RWPE1 (cell line): ENCODE data around the gene HRAS.

Experiments
- CTCF ChIA-PET: fragments of 350-600 bp; sonication (Branson Sonifier 250); formaldehyde crosslinking; extraction: SDS; loops from one replicate; lab custom pipeline; 2021; lab: Yijun Ruan, JAX
- POLR2A ChIA-PET: fragments of 400-600 bp; formaldehyde crosslinking; extraction: SDS; loops from one replicate; lab custom pipeline; 2020; ENCODE audit warnings: antibody characterized with exemption; ENCODE audit not compliant: low non-redundant PET; lab: Yijun Ruan, JAX
- DNase-seq: peaks from one replicate; pipeline ENCODE4 v3.0.0; 2012; ENCODE audit warnings: low spot score
- H3K27ac ChIP-seq: fragments of 450-650 bp; 2 replicates; pipeline ENCODE4 v1.5.1; 2017
- CTCF ChIP-seq: fragments of 450-650 bp; conservative IDR thresholded peaks from 2 replicates; pipeline ENCODE4 v1.5.1; 2017; ENCODE audit warnings: low read depth, mild to moderate bottlenecking

Gene HRAS

GRCh38 chr11:506995-507726 lies 28.2 kb downstream of the HRAS start, which contains the start of gene RNH1:
RNH1 (minus strand) TSS chr11:507242; CDS start chr11:502162, 5,080 bp downstream.
- H3K27ac ChIP-seq, result peak within 1 kb of the TSS; percentile 98
- CTCF ChIA-PET, result interaction anchor here (0.8 to 1.0 kb wide), 3 partner anchors 8 to 57 kb away, joined by 3 to 4 read pairs (median 3); no protein-coding TSS in a partner anchor
- TF ChIP-seq CTCF, result no peak
- DNase-seq, result peak; percentile 94
- POLR2A ChIA-PET, result interaction anchor here (0.6 to 1.3 kb wide), 3 partner anchors 8 to 63 kb away, joined by 4 to 7 read pairs (median 6); no protein-coding TSS in a partner anchor

GRCh38 chr11:506238-506994 lies 29.0 kb downstream of the HRAS start:
- CTCF ChIA-PET, result interaction anchor here (0.8 to 1.0 kb wide), 3 partner anchors 9 to 56 kb away, joined by 3 to 4 read pairs (median 3); no protein-coding TSS in a partner anchor
- H3K27ac ChIP-seq, result peak overlapping the region; percentile 98
- POLR2A ChIA-PET, result interaction anchor here (0.6 to 1.3 kb wide), 3 partner anchors 9 to 64 kb away, joined by 4 to 7 read pairs (median 6); no protein-coding TSS in a partner anchor
- no peak for TF ChIP-seq CTCF
- DNase-seq, result peak; percentile 93

- ChIA-PET CTCF (interaction anchor here (0.7 to 1.6 kb wide), 3 partner anchors 14 to 1895 kb away, joined by 3 to 6 read pairs (median 3); no protein-coding TSS in a partner anchor), POLR2A (interaction anchor here (1.0 kb wide), 1 partner anchor 44 kb away, joined by 3 read pairs; no protein-coding TSS in a partner anchor)
- TF ChIP-seq CTCF, result no peak
- H3K27ac ChIP-seq, result peak overlapping the region; percentile 98
- no peak for DNase-seq
These were observed 30.4 kb downstream of the HRAS start for GRCh38 chr11:504994-505344.

GRCh38 chr11:504053-504993 lies 31.1 kb downstream of the HRAS start:
- H3K27ac ChIP-seq, result peak overlapping the region; percentile 98
- ChIA-PET CTCF (interaction anchor here (0.7 to 1.6 kb wide), 3 partner anchors 14 to 1896 kb away, joined by 3 to 6 read pairs (median 3); no protein-coding TSS in a partner anchor), POLR2A (interaction anchor here (1.0 kb wide), 2 partner anchors 44 kb away, joined by 3 read pairs; no protein-coding TSS in a partner anchor)
- no peak for TF ChIP-seq CTCF
- DNase-seq, result peak; percentile 49

GRCh38 chr11:503179-503981 lies 32.0 kb downstream of the HRAS start:
- CTCF ChIA-PET, result interaction anchor here (0.7 kb wide), 1 partner anchor 55 kb away, joined by 3 read pairs; no protein-coding TSS in a partner anchor
- peak; percentile 23 for DNase-seq
- peak overlapping the region; percentile 98 for H3K27ac ChIP-seq
- no peak for TF ChIP-seq CTCF
- POLR2A ChIA-PET, result interaction anchor here (1.0 kb wide), 1 partner anchor 43 kb away, joined by 3 read pairs; no protein-coding TSS in a partner anchor
